Measurements from ENCODE around the gene CA5A. TPM values are rescaled to one million over a fixed set of nuclear protein-coding genes. Genes with fewer than 3 reads are reported as not detected.

CA5A gene
- total and polyA plus RNA-seq, 2 of the 13 experiments (the other 11 are each of a cell fraction or from before 2014, with no cell fraction given) = 66.8 to 106 TPM

DNA sequence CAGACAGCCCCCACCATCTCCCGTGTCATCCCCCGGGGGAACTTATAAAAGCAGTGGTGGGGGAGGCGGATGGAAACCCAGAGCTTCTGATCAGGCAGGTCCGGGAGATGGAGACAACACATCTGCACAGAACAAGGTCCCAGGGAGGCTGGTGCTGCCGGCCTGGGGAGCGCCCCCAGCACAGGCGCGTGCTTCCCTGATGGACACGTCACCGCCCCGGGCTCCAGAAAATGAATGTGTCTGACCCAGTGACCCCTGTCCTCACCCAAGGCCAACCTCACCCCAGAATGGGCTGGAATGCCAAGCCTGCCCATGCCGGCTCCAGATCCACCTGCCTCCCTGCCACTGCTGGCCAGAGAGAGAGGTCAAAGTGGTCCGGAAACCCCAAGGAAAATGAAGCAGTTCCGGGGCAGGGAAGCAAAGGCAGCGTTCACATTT lies 79.5 kb downstream of the CA5A start (continued):
- TF ChIP-seq ZNF496 (CRISPR knock-in tag; IDR thresholded peaks at IDR 0.05; ENCODE audit: insufficient replicate concordance) (no peak), ZNF317 (CRISPR knock-in tag; IDR thresholded peaks at IDR 0.05) (no peak), SUZ12 (IDR thresholded peaks at IDR 0.05; ENCODE audit: low read depth, low read length) (no peak), ATF7-NPFF (CRISPR knock-in tag; IDR thresholded peaks at IDR 0.05; ENCODE audit: low read depth) (no peak), ZNF678 (CRISPR knock-in tag; IDR thresholded peaks at IDR 0.05) (no peak), GLI4 (CRISPR knock-in tag; IDR thresholded peaks at IDR 0.05; ENCODE audit: borderline replicate concordance) (no peak), GABPA (IDR thresholded peaks at IDR 0.05; ENCODE audit: low read depth, low read length) (no peak), GABPA (CRISPR knock-in tag; IDR thresholded peaks at IDR 0.05; ENCODE audit: low read depth) (peak; percentile 86), ZNF777 (CRISPR knock-in tag; IDR thresholded peaks at IDR 0.05) (no peak)
- TF ChIP-seq, protein P1, sequence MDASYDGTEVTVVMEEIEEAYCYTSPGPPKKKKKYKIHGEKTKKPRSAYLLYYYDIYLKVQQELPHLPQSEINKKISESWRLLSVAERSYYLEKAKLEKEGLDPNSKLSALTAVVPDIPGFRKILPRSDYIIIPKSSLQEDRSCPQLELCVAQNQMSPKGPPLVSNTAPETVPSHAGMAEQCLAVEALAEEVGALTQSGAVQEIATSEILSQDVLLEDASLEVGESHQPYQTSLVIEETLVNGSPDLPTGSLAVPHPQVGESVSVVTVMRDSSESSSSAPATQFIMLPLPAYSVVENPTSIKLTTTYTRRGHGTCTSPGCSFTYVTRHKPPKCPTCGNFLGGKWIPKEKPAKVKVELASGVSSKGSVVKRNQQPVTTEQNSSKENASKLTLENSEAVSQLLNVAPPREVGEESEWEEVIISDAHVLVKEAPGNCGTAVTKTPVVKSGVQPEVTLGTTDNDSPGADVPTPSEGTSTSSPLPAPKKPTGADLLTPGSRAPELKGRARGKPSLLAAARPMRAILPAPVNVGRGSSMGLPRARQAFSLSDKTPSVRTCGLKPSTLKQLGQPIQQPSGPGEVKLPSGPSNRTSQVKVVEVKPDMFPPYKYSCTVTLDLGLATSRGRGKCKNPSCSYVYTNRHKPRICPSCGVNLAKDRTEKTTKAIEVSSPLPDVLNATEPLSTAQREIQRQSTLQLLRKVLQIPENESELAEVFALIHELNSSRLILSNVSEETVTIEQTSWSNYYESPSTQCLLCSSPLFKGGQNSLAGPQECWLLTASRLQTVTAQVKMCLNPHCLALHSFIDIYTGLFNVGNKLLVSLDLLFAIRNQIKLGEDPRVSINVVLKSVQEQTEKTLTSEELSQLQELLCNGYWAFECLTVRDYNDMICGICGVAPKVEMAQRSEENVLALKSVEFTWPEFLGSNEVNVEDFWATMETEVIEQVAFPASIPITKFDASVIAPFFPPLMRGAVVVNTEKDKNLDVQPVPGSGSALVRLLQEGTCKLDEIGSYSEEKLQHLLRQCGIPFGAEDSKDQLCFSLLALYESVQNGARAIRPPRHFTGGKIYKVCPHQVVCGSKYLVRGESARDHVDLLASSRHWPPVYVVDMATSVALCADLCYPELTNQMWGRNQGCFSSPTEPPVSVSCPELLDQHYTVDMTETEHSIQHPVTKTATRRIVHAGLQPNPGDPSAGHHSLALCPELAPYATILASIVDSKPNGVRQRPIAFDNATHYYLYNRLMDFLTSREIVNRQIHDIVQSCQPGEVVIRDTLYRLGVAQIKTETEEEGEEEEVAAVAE (CRISPR knock-in tag; IDR thresholded peaks at IDR 0.05; ENCODE audit: borderline replicate concordance) = no peak
- TF ChIP-seq, protein P2, sequence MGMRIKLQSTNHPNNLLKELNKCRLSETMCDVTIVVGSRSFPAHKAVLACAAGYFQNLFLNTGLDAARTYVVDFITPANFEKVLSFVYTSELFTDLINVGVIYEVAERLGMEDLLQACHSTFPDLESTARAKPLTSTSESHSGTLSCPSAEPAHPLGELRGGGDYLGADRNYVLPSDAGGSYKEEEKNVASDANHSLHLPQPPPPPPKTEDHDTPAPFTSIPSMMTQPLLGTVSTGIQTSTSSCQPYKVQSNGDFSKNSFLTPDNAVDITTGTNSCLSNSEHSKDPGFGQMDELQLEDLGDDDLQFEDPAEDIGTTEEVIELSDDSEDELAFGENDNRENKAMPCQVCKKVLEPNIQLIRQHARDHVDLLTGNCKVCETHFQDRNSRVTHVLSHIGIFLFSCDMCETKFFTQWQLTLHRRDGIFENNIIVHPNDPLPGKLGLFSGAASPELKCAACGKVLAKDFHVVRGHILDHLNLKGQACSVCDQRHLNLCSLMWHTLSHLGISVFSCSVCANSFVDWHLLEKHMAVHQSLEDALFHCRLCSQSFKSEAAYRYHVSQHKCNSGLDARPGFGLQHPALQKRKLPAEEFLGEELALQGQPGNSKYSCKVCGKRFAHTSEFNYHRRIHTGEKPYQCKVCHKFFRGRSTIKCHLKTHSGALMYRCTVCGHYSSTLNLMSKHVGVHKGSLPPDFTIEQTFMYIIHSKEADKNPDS (CRISPR knock-in tag; IDR thresholded peaks at IDR 0.05) = no peak
- TF ChIP-seq, protein P3, sequence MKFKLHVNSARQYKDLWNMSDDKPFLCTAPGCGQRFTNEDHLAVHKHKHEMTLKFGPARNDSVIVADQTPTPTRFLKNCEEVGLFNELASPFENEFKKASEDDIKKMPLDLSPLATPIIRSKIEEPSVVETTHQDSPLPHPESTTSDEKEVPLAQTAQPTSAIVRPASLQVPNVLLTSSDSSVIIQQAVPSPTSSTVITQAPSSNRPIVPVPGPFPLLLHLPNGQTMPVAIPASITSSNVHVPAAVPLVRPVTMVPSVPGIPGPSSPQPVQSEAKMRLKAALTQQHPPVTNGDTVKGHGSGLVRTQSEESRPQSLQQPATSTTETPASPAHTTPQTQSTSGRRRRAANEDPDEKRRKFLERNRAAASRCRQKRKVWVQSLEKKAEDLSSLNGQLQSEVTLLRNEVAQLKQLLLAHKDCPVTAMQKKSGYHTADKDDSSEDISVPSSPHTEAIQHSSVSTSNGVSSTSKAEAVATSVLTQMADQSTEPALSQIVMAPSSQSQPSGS (CRISPR knock-in tag; IDR thresholded peaks at IDR 0.05) = 0 out of 2 replicates have a peak, but pooled peaks have one; percentile 19
- TF ChIP-seq, protein P4, sequence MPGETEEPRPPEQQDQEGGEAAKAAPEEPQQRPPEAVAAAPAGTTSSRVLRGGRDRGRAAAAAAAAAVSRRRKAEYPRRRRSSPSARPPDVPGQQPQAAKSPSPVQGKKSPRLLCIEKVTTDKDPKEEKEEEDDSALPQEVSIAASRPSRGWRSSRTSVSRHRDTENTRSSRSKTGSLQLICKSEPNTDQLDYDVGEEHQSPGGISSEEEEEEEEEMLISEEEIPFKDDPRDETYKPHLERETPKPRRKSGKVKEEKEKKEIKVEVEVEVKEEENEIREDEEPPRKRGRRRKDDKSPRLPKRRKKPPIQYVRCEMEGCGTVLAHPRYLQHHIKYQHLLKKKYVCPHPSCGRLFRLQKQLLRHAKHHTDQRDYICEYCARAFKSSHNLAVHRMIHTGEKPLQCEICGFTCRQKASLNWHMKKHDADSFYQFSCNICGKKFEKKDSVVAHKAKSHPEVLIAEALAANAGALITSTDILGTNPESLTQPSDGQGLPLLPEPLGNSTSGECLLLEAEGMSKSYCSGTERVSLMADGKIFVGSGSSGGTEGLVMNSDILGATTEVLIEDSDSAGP (CRISPR knock-in tag; IDR thresholded peaks at IDR 0.05; ENCODE audit: borderline replicate concordance) = no peak; the same call in 1 of the 2 replicates
- TF ChIP-seq, protein P5, sequence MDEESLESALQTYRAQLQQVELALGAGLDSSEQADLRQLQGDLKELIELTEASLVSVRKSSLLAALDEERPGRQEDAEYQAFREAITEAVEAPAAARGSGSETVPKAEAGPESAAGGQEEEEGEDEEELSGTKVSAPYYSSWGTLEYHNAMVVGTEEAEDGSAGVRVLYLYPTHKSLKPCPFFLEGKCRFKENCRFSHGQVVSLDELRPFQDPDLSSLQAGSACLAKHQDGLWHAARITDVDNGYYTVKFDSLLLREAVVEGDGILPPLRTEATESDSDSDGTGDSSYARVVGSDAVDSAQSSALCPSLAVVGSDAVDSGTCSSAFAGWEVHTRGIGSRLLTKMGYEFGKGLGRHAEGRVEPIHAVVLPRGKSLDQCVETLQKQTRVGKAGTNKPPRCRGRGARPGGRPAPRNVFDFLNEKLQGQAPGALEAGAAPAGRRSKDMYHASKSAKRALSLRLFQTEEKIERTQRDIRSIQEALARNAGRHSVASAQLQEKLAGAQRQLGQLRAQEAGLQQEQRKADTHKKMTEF (CRISPR knock-in tag; IDR thresholded peaks at IDR 0.05) = no peak
- TF ChIP-seq, protein P6, sequence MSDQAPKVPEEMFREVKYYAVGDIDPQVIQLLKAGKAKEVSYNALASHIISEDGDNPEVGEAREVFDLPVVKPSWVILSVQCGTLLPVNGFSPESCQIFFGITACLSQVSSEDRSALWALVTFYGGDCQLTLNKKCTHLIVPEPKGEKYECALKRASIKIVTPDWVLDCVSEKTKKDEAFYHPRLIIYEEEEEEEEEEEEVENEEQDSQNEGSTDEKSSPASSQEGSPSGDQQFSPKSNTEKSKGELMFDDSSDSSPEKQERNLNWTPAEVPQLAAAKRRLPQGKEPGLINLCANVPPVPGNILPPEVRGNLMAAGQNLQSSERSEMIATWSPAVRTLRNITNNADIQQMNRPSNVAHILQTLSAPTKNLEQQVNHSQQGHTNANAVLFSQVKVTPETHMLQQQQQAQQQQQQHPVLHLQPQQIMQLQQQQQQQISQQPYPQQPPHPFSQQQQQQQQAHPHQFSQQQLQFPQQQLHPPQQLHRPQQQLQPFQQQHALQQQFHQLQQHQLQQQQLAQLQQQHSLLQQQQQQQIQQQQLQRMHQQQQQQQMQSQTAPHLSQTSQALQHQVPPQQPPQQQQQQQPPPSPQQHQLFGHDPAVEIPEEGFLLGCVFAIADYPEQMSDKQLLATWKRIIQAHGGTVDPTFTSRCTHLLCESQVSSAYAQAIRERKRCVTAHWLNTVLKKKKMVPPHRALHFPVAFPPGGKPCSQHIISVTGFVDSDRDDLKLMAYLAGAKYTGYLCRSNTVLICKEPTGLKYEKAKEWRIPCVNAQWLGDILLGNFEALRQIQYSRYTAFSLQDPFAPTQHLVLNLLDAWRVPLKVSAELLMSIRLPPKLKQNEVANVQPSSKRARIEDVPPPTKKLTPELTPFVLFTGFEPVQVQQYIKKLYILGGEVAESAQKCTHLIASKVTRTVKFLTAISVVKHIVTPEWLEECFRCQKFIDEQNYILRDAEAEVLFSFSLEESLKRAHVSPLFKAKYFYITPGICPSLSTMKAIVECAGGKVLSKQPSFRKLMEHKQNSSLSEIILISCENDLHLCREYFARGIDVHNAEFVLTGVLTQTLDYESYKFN (CRISPR knock-in tag; conservative IDR thresholded peaks at IDR 0.05) = no peak
